NCI-H2171 treated with DMSO at 0.1 percent for 48 hours (cell line): Measurements from ENCODE around the gene PRDM12.

Source experiments
- DNase-seq: peaks from one replicate; lab custom pipeline; 2025; lab: John Stamatoyannopoulos, UW

PRDM12 gene

DNA sequence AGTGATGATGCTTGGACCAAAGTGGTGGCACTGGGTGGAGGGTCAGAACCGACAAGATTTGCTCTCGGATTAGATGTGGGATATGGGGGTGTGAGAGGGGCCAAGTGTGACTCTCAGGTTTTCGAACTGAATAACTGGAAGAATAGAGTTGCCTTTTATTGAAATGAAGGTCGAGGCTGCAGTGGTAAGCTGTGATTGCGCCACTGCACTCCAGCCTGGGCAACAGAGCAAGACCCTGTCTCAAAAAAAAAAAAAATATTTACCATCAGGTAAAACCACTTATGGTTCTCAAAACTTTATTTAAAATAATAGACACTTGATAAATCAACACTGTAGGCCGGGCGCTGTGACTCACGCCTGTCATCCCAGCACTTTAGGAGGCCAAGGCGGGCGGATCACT is 56.4 kb downstream of the PRDM12 start:
- no peak for DNase-seq

DNA sequence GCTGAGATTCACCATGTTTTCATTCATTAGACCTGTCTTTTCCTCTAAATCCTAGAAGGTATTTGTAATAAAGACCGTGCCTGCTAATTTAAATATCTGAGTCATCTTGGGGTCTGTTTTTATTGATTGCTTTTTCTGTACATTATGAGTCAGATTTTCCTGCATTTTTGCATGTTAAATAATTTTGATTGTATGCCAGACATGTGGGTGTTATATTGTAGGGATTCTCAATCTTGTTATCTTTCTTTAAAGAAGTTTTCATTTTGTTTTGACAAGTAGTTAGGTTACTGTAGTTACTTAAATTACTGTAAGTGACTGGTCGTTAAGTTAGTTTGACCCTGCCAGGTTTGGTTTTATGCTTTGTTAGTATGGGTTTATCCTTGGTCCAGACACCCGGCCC is 64.3 kb downstream of the PRDM12 start:
- no peak for DNase-seq

GRCh38 chr9:130729145-130729544 is 64.8 kb downstream of the PRDM12 start:
- DNase-seq = no peak

- DNase-seq = peak; percentile 82
Measured at GRCh38 chr9:130731355-130731754, 67.0 kb downstream of the PRDM12 start.

DNA sequence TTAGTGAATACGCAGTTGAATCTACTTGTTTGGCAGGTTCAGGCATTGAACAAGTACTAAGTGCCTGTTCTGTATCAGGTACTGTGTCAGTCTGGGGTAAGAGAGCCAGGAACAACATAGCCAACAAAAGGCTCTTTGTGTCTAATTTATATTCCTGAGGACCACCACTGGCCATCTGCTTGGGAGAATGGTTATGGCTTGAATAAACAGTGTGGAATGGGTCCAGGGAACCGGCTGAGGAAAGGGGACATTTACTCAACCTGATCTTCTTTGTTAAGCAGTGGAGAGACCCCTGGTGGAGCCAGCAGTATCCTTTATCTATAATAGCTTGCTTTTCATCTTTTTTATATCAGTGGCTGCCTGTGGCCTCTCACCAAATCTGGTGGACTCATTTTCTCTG is 67.7 kb downstream of the PRDM12 start:
- peak; percentile 46 for DNase-seq
